ENCODE measurements around the gene DNER.

DNER gene

DNA sequence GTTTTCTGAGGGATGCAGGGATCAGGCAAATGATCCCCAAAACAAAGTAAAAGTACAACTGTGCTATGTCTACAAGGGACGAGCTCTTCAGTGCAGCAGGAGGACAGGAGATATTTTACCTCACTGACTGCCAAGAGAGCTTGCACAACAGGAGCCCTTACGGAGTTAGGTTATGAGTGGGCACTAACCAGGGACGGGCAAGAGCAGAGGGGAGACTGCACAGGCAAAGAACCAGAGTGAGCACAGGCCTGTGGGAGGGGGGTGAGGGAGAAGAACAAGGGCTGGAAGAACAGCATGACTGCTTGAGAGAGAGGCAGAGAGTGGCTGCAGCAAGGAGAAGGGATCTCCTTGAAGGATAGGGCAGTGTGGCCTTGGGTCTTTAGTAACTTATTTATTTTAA is 342.1 kb downstream of the DNER start:
- Histone ChIP-seq H3K9me3 (ENCODE audit: control insufficient read depth, low read length) (peaks cover 3% of the 10 kb centered on the region), H3K4me1 (ENCODE audit: control insufficient read depth, insufficient read depth, low read length, poor library complexity, severe bottlenecking) (no peaks in the 10 kb centered on the region), H3K36me3 (ENCODE audit: control insufficient read depth, insufficient read depth, low read length) (no peaks in the 10 kb centered on the region), H3K4me3 (ENCODE audit: extremely low read depth, insufficient read depth, low read length, poor library complexity, severe bottlenecking) (no peak overlapping the region), H3K27ac (ENCODE audit: low read depth, low read length, severe bottlenecking) (no peak overlapping the region)
- WGBS, 2 experiments (ENCODE audit: insufficient coverage in 2 of 2) = 77 to 100% methylated on average over 2 of the region's 3 CpGs

DNA sequence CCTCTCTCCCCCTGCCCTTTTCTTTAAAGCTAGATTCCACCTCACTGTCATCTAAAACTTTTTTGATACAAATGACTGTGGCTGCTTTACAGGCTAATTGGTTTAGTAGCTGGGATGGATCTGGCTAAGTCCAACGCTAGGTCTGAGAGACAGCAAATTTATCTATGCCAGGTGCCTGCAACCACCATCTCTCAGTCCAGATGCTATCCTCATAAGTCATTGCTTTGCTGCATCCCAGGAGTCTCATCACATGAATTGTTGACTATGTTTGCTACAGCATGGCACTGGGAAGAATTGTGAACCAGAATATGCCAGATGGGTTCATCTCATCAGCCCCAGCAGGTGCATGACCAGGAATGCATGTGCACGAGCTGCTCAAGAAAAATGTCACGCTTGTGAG is 343.3 kb downstream of the DNER start:
- Histone ChIP-seq H3K4me1 (ENCODE audit: control insufficient read depth, insufficient read depth, low read length, poor library complexity, severe bottlenecking) (no peaks in the 10 kb centered on the region), H3K9me3 (ENCODE audit: control insufficient read depth, low read length) (peaks cover 3% of the 10 kb centered on the region), H3K4me3 (ENCODE audit: extremely low read depth, insufficient read depth, low read length, poor library complexity, severe bottlenecking) (no peak overlapping the region), H3K27ac (ENCODE audit: low read depth, low read length, severe bottlenecking) (no peak overlapping the region), H3K36me3 (ENCODE audit: control insufficient read depth, insufficient read depth, low read length) (no peaks in the 10 kb centered on the region)
- WGBS, 2 experiments (ENCODE audit: insufficient coverage in 2 of 2) = 83 to 95% methylated on average over 2 to 3 of the region's 3 CpGs

DNA sequence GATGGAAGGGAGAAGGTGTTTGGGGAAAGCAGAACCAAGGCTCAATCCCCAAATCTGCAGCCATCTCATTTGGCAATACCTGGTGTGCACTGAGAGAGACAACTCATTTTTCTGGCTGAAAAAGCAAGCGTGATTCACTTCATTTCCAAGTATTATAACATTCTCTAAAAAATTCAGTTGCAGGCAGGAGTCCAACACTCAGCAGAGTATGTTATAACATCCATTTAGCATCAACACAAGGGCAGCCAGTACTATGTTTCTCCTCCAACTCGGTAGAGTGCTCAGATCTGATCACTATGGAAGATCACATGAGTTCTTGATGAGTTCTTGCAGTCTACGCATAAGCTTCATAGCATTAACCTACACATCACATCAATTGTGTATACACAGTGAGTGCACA is 343.8 kb downstream of the DNER start:
- Histone ChIP-seq H3K4me1 (ENCODE audit: control insufficient read depth, insufficient read depth, low read length, poor library complexity, severe bottlenecking) (no peaks in the 10 kb centered on the region), H3K9me3 (ENCODE audit: control insufficient read depth, low read length) (peaks cover 3% of the 10 kb centered on the region), H3K27ac (ENCODE audit: low read depth, low read length, severe bottlenecking) (no peak overlapping the region), H3K36me3 (ENCODE audit: control insufficient read depth, insufficient read depth, low read length) (no peaks in the 10 kb centered on the region), H3K4me3 (ENCODE audit: extremely low read depth, insufficient read depth, low read length, poor library complexity, severe bottlenecking) (no peak overlapping the region)
- WGBS, 2 experiments (ENCODE audit: insufficient coverage in 2 of 2) = 94 to 100% methylated on average over 2 of the region's 3 CpGs

DNA sequence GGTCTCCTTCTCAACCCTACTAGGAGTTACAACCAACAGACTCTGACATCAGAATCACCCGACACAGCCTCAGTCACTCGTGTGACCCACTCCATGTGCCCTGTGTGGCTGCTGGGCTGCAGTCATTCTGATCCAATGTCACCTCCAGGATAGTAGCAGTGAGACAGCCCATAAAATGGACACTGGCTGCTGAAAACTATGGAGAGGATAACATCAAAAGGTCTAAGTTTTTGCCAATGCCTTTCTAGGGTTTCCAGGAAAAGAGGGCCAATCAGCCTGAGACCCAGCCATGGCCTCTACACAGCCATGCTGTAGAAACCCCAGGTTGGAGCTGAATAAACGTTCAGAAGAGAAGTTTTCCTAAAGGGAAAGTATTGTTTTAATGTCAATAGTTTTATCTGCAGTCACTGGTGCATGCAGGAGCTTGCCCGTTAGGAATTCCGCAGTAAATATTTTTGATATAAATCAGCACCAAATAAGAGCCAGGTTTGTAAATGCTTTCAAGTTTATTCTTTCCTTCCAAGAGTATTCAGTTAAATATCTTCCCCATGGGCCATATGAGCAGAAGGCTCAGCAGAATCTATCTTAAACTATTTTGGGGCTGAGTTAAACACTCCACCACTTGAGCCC is 351.1 kb downstream of the DNER start:
- H3K9me3 ChIP-seq (ENCODE audit: control insufficient read depth, low read length) = no peaks in the 10 kb centered on the region
- H3K36me3 ChIP-seq (ENCODE audit: control insufficient read depth, insufficient read depth, low read length) = no peaks in the 10 kb centered on the region
- H3K27ac ChIP-seq (ENCODE audit: low read depth, low read length, severe bottlenecking) = no peak overlapping the region
- WGBS, 2 experiments (ENCODE audit: insufficient coverage in 2 of 2) = 87 to 100% methylated on average over 2 to 5 of the region's 5 CpGs
- H3K4me1 ChIP-seq (ENCODE audit: control insufficient read depth, insufficient read depth, low read length, poor library complexity, severe bottlenecking) = no peaks in the 10 kb centered on the region
- H3K4me3 ChIP-seq (ENCODE audit: extremely low read depth, insufficient read depth, low read length, poor library complexity, severe bottlenecking) = no peak overlapping the region

DNA sequence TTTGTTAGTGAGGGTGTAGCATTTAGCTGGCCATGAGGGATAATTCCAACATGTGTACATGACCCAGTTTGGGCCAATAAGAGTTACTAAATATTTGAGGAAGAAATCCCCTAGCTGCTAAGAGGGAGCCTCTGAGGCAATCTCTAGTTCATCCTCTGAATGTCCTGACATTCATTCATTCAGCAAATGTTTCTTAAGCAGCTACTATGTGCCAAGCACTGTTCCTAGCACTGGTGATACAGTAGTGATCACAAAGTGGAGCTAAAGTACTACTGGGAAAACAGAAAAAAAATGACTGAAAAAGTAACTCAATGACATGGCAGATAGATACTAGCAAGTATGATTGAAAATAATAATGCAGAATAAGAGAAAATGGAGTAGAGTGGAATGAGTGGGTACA is 363.5 kb downstream of the DNER start:
- Histone ChIP-seq H3K4me1 (ENCODE audit: control insufficient read depth, insufficient read depth, low read length, poor library complexity, severe bottlenecking) (no peaks in the 10 kb centered on the region), H3K9me3 (ENCODE audit: control insufficient read depth, low read length) (no peaks in the 10 kb centered on the region), H3K4me3 (ENCODE audit: extremely low read depth, insufficient read depth, low read length, poor library complexity, severe bottlenecking) (no peak overlapping the region), H3K27ac (ENCODE audit: low read depth, low read length, severe bottlenecking) (no peak overlapping the region), H3K36me3 (ENCODE audit: control insufficient read depth, insufficient read depth, low read length) (no peaks in the 10 kb centered on the region)

- H3K27ac ChIP-seq (ENCODE audit: low read depth, low read length, severe bottlenecking) = no peak overlapping the region
- H3K4me3 ChIP-seq (ENCODE audit: extremely low read depth, insufficient read depth, low read length, poor library complexity, severe bottlenecking) = no peak overlapping the region
- H3K4me1 ChIP-seq (ENCODE audit: control insufficient read depth, insufficient read depth, low read length, poor library complexity, severe bottlenecking) = no peaks in the 10 kb centered on the region
- no peaks in the 10 kb centered on the region for H3K36me3 ChIP-seq (ENCODE audit: control insufficient read depth, insufficient read depth, low read length)
- H3K9me3 ChIP-seq (ENCODE audit: control insufficient read depth, low read length) = no peaks in the 10 kb centered on the region
- 82 to 93% methylated on average over 4 to 5 of the region's 9 CpGs for WGBS, 2 experiments (ENCODE audit: insufficient coverage in 2 of 2)
These were observed 364.1 kb downstream of the DNER start for GRCh38 chr2:229350117-229350805.

DNA sequence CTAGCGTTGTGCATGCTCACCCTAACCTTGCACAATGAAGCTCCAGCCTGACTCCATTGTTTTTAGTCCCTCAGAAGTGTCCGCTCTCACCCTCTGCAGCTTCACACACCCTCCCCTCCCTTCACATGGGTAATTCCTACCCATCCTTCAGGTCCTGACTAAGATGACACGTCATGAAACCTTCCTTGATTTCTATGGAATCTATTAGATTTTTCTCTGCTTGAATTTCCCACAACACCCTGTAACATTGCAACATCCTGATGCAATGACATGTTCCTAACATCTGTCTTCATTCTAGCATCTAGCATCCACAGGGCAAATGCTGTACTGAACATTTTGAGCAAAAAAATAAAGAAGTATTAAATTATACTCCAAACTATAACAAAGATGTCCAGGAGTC is 366.2 kb downstream of the DNER start:
- WGBS, 2 experiments (ENCODE audit: insufficient coverage in 2 of 2) = 79 to 93% methylated on average over 2 to 3 of the region's 3 CpGs
- no peaks in the 10 kb centered on the region for H3K4me1 ChIP-seq (ENCODE audit: control insufficient read depth, insufficient read depth, low read length, poor library complexity, severe bottlenecking)
- H3K27ac ChIP-seq (ENCODE audit: low read depth, low read length, severe bottlenecking) = no peak overlapping the region
- H3K4me3 ChIP-seq (ENCODE audit: extremely low read depth, insufficient read depth, low read length, poor library complexity, severe bottlenecking) = no peak overlapping the region
- no peaks in the 10 kb centered on the region for H3K9me3 ChIP-seq (ENCODE audit: control insufficient read depth, low read length)
- H3K36me3 ChIP-seq (ENCODE audit: control insufficient read depth, insufficient read depth, low read length) = no peaks in the 10 kb centered on the region

- Histone ChIP-seq H3K27ac (ENCODE audit: low read depth, low read length, severe bottlenecking) (no peak overlapping the region), H3K4me3 (ENCODE audit: extremely low read depth, insufficient read depth, low read length, poor library complexity, severe bottlenecking) (no peak overlapping the region), H3K4me1 (ENCODE audit: control insufficient read depth, insufficient read depth, low read length, poor library complexity, severe bottlenecking) (no peaks in the 10 kb centered on the region), H3K36me3 (ENCODE audit: control insufficient read depth, insufficient read depth, low read length) (no peaks in the 10 kb centered on the region), H3K9me3 (ENCODE audit: control insufficient read depth, low read length) (no peaks in the 10 kb centered on the region)
- WGBS, 2 experiments (ENCODE audit: insufficient coverage in 2 of 2) = no CpG with 5 or more reads among the region's 4 CpGs
These were observed 367.4 kb downstream of the DNER start for GRCh38 chr2:229346816-229347540.

DNA sequence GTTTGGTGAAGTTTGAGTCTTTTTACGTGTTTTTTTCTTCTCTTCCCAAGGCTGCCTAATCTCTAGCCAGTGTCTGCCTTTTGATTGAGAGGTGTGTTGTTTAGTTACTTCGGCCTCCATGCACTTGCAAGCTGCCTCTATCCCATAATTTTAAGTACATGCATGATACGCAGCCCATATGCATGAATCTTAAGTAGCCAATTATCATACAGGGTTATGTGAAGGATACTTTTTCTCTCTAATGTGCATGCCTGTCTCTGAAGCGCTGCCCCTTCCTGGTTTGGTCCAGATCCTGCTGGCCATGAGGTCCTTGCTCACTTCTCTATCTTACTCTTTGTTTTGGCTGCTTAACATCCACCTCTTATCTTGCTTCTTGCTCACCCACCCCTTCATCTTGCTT is 369.4 kb downstream of the DNER start:
- Histone ChIP-seq H3K27ac (ENCODE audit: low read depth, low read length, severe bottlenecking) (no peak overlapping the region), H3K4me1 (ENCODE audit: control insufficient read depth, insufficient read depth, low read length, poor library complexity, severe bottlenecking) (no peaks in the 10 kb centered on the region)
- WGBS, 2 experiments (ENCODE audit: insufficient coverage in 2 of 2) = 88 to 100% methylated on average over 1 to 2 of the region's 4 CpGs

GRCh38 chr2:229344151-229344551 is 370.2 kb downstream of the DNER start:
- H3K27ac ChIP-seq (ENCODE audit: low read depth, low read length, severe bottlenecking) = peak overlapping the region; percentile 8
- WGBS, 2 experiments (ENCODE audit: insufficient coverage in 2 of 2) = 84 to 88% methylated on average over 4 to 5 of the region's 6 CpGs
- H3K4me3 ChIP-seq (ENCODE audit: extremely low read depth, insufficient read depth, low read length, poor library complexity, severe bottlenecking) = no peak overlapping the region
- no peaks in the 10 kb centered on the region for H3K9me3 ChIP-seq (ENCODE audit: control insufficient read depth, low read length)
- no peaks in the 10 kb centered on the region for H3K4me1 ChIP-seq (ENCODE audit: control insufficient read depth, insufficient read depth, low read length, poor library complexity, severe bottlenecking)
- no peaks in the 10 kb centered on the region for H3K36me3 ChIP-seq (ENCODE audit: control insufficient read depth, insufficient read depth, low read length)

More for the DNA sequence above, 369.4 kb downstream of the DNER start:
- Histone ChIP-seq H3K9me3 (ENCODE audit: control insufficient read depth, low read length) (no peaks in the 10 kb centered on the region), H3K36me3 (ENCODE audit: control insufficient read depth, insufficient read depth, low read length) (no peaks in the 10 kb centered on the region), H3K4me3 (ENCODE audit: extremely low read depth, insufficient read depth, low read length, poor library complexity, severe bottlenecking) (no peak overlapping the region)

- Histone ChIP-seq H3K4me3 (ENCODE audit: extremely low read depth, insufficient read depth, low read length, poor library complexity, severe bottlenecking) (no peak overlapping the region), H3K4me1 (ENCODE audit: control insufficient read depth, insufficient read depth, low read length, poor library complexity, severe bottlenecking) (no peaks in the 10 kb centered on the region), H3K36me3 (ENCODE audit: control insufficient read depth, insufficient read depth, low read length) (no peaks in the 10 kb centered on the region), H3K9me3 (ENCODE audit: control insufficient read depth, low read length) (no peaks in the 10 kb centered on the region), H3K27ac (ENCODE audit: low read depth, low read length, severe bottlenecking) (peak overlapping the region; percentile 8)
- WGBS, 2 experiments (ENCODE audit: insufficient coverage in 2 of 2) = 94 to 100% methylated on average over 2 of the region's 3 CpGs
These were observed 370.7 kb downstream of the DNER start for GRCh38 chr2:229343661-229344060.

Measured in mesodermal cell (in vitro differentiated cells).